GM18517 (cell line): ENCODE data around the gene UBR3.
"Not testable (repeated sequence)": the region's sequence is repeated elsewhere in the genome, so short reads cannot be mapped to it uniquely, and the experiment has no call there.

ENCODE experiments used
- ATAC-seq: cut with Tn5 transposase; IDR thresholded peaks from one replicate; pipeline ENCODE4 v1.9.1; 2021; ENCODE audit warnings: mild to moderate bottlenecking, moderate library complexity; ENCODE audit not compliant: unreplicated experiment

Gene UBR3

GRCh38 chr2:169865492-169865891, 38.2 kb downstream of the UBR3 start:
- no peak for ATAC-seq

- ATAC-seq: not testable (repeated sequence)
Observed at GRCh38 chr2:169866230-169866629, 39.0 kb downstream of the UBR3 start.

GRCh38 chr2:169867579-169867978, 40.3 kb downstream of the UBR3 start:
- ATAC-seq: no peak

GRCh38 chr2:169868951-169869350, 41.7 kb downstream of the UBR3 start:
- ATAC-seq: no peak

GRCh38 chr2:169871369-169871768, 44.1 kb downstream of the UBR3 start:
- not testable (repeated sequence) for ATAC-seq

- no peak for ATAC-seq
Observed at GRCh38 chr2:169871994-169872393, 44.7 kb downstream of the UBR3 start.

GRCh38 chr2:169877398-169877797, 50.1 kb downstream of the UBR3 start:
- no peak for ATAC-seq

GRCh38 chr2:169887120-169887519, 59.9 kb downstream of the UBR3 start:
- no peak for ATAC-seq

GRCh38 chr2:169891593-169892298, 64.5 kb downstream of the UBR3 start:
- ATAC-seq: no peak

GRCh38 chr2:169892951-169893350, 65.7 kb downstream of the UBR3 start:
- ATAC-seq: no peak

GRCh38 chr2:169895294-169895985, 68.2 kb downstream of the UBR3 start:
- no peak for ATAC-seq

- ATAC-seq: no peak
Observed at GRCh38 chr2:169897834-169898233, 70.6 kb downstream of the UBR3 start.

GRCh38 chr2:169900103-169900502, 72.8 kb downstream of the UBR3 start:
- ATAC-seq: not testable (repeated sequence)

- no peak for ATAC-seq
Observed at GRCh38 chr2:169900686-169901085, 73.4 kb downstream of the UBR3 start.

- no peak for ATAC-seq
Observed at GRCh38 chr2:169906731-169907130, 79.5 kb downstream of the UBR3 start.

- ATAC-seq: no peak
Observed at GRCh38 chr2:169909376-169909775, 82.1 kb downstream of the UBR3 start.

- no peak for ATAC-seq
Observed at GRCh38 chr2:169910109-169910799, 83.0 kb downstream of the UBR3 start.

- ATAC-seq: no peak
Observed at GRCh38 chr2:169911119-169911518, 83.9 kb downstream of the UBR3 start.

GRCh38 chr2:169916623-169917022, 89.4 kb downstream of the UBR3 start:
- ATAC-seq: no peak

GRCh38 chr2:169923977-169924376, 96.7 kb downstream of the UBR3 start:
- no peak for ATAC-seq

- no peak for ATAC-seq
Observed at GRCh38 chr2:169925968-169926367, 98.7 kb downstream of the UBR3 start.

- no peak for ATAC-seq
Observed at GRCh38 chr2:169928463-169928864, 101.2 kb downstream of the UBR3 start.
